Keratinocyte (primary cell): ENCODE data around the gene DIPK1B. TPM values are rescaled to one million over a fixed set of nuclear protein-coding genes. Genes with fewer than 3 reads are reported as not detected.

Experiments
- DNase-seq: peaks from one replicate; pipeline ENCODE4 v3.0.0-alpha.2; 2011; ENCODE audit warnings: low read depth, missing footprints, low spot score
- FAIRE-seq: peaks from 2 replicates; lab custom pipeline; 2011; peaks lifted over from hg19 to GRCh38; lab: Jason Lieb, UNC
- H2AFZ ChIP-seq: 2 replicates; pipeline ENCODE4 v1.6.0; 2012; ENCODE audit warnings: low read length, control low read depth, inconsistent platforms; ENCODE audit not compliant: control insufficient read depth
- H3K27ac ChIP-seq: 2 replicates; pipeline ENCODE4 v1.5.1; 2011; ENCODE audit warnings: low read length; ENCODE audit not compliant: control insufficient read depth, insufficient read depth
- H3K27me3 ChIP-seq: 3 replicates; pipeline ENCODE4 v1.6.0; 2011; ENCODE audit warnings: low read length; ENCODE audit not compliant: control insufficient read depth, insufficient read depth; ENCODE audit errors: extremely low read depth
- H3K36me3 ChIP-seq, 2 experiments: 2 replicates in 1 of 2; 3 replicates in 1 of 2; pipeline ENCODE4 v1.5.1; 2011; ENCODE audit warnings: low read length in 2 of 2, mild to moderate bottlenecking in 1 of 2; ENCODE audit not compliant: control insufficient read depth in 2 of 2, insufficient read depth in 2 of 2; ENCODE audit errors: extremely low read depth in 1 of 2
- H3K4me1 ChIP-seq: 3 replicates; pipeline ENCODE4 v1.5.1; 2011; ENCODE audit warnings: low read length; ENCODE audit not compliant: control insufficient read depth, insufficient read depth; ENCODE audit errors: extremely low read depth
- H3K4me2 ChIP-seq: 3 replicates; pipeline ENCODE4 v1.6.0; 2011; ENCODE audit warnings: low read depth, low read length; ENCODE audit not compliant: control insufficient read depth, insufficient read depth; ENCODE audit errors: extremely low read depth
- H3K4me3 ChIP-seq, 3 experiments: fragments of 200-600 bp in 1 of 3; sonication (generic) in 1 of 3; 2 replicates in 2 of 3; 3 replicates in 1 of 3; pipeline ENCODE4 v1.5.1; 2011 to 2016; ENCODE audit warnings: low read length in 3 of 3, mild to moderate bottlenecking in 3 of 3, control low read depth in 2 of 3, inconsistent platforms in 1 of 3, low read depth in 1 of 3, mixed read lengths in 1 of 3, mixed run types in 1 of 3, moderate library complexity in 1 of 3; ENCODE audit not compliant: control insufficient read depth in 2 of 3, insufficient read depth in 2 of 3; ENCODE audit errors: extremely low read depth in 1 of 3
- H3K79me2 ChIP-seq: 2 replicates; pipeline ENCODE4 v1.6.0; 2012; ENCODE audit warnings: low read length; ENCODE audit not compliant: control insufficient read depth, insufficient read depth
- H3K9ac ChIP-seq: 3 replicates; pipeline ENCODE4 v1.6.0; 2011; ENCODE audit warnings: low read length; ENCODE audit not compliant: control insufficient read depth, insufficient read depth; ENCODE audit errors: extremely low read depth
- H3K9me1 ChIP-seq: 3 replicates; pipeline ENCODE4 v1.6.0; 2011; ENCODE audit warnings: low read length; ENCODE audit not compliant: control insufficient read depth, insufficient read depth; ENCODE audit errors: extremely low read depth
- H3K9me3 ChIP-seq: 2 replicates; pipeline ENCODE4 v1.5.1; 2012; ENCODE audit warnings: low read depth, low read length; ENCODE audit not compliant: control insufficient read depth
- H4K20me1 ChIP-seq: 3 replicates; pipeline ENCODE4 v1.6.0; 2011; ENCODE audit warnings: low read length; ENCODE audit not compliant: control insufficient read depth, insufficient read depth; ENCODE audit errors: extremely low read depth
- EZH2 ChIP-seq: IDR thresholded peaks from one replicate; pipeline ENCODE4 v1.6.1; 2012; ENCODE audit warnings: inconsistent platforms, mild to moderate bottlenecking, low read length, moderate library complexity
- dilution Hi-C: fragments of 300-500 bp; cut with MboI; formaldehyde crosslinking; loops from one replicate; pipeline ENCODE4 v1.7.0; 2020; ENCODE audit warnings: low sequenced_read_pairs; ENCODE audit not compliant: extremely low pct_ligation_motif_present
- polyA plus RNA-seq, 5 experiments: library from polyadenylated mRNA; depleted of rRNA in 3 of 5; stranded (reverse) in 3 of 5; stranded (forward) in 1 of 5; unstranded in 1 of 5; fragments of >200 nt; gene quantifications; 1 replicate in 1 of 5; 2 replicates in 3 of 5; 3 replicates in 1 of 5; pipeline versions ENCODE4 v1.2.1 to v1.2.3, GENCODE V29; 2011 to 2012; ENCODE audit warnings: missing spikeins in 2 of 5, low read depth in 1 of 5, low replicate concordance in 1 of 5
- TF ChIP-seq, protein P1 (sequence below), 3 experiments: IDR thresholded peaks in 1 of 3; conservative IDR thresholded peaks in 1 of 3; optimal IDR thresholded peaks in 1 of 3; 2 replicates in 2 of 3; 3 replicates in 1 of 3; pipeline versions ENCODE3 to v1.5.1; 2011; ENCODE audit warnings: low read length in 3 of 3, mild to moderate bottlenecking in 3 of 3, moderate library complexity in 2 of 3, control low read depth in 1 of 3, inconsistent platforms in 1 of 3; ENCODE audit not compliant: insufficient read depth in 2 of 3; ENCODE audit errors: extremely low read depth in 1 of 3

DIPK1B gene
- polyA plus RNA-seq, 1 donor (not counting 4 experiments of a cell fraction or from before 2014, with no cell fraction given): not detected

DNA sequence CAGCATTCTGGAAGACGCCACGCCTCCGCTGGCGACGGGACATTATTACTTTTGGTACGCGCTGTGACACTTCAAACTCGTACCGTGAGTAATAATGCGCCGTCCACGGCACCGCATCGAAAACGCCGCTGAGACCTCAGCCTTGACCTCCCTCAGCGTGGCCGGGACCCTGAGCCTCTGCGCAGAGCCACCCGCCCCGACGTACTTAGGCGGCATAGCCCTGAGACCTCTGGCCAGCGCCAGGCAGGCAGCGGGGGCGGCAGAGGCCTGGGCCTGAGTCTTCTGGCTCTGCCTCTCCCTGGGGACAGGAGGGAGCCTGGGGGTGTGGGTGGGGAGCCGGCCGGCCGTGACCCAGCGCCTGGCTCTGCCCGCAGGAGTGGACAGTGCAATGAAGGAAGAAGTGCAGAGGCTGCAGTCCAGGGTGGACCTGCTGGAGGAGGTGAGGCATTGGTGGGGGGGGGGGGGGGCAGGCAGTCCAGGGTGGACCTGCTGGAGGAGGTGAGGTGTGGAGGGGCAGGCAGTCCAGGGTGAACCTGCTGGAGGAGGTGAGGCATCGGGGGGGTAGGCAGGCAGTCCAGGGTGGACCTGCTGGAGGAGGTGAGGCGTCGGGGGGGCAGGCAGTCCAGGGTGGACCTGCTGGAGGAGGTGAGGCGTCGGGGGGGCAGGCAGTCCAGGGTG, 41.7 kb upstream of the DIPK1B start:
- H3K4me1 ChIP-seq: peaks cover 2% of the 10 kb centered on the region
- FAIRE-seq (no peak), DNase-seq (no peak)
- peaks cover 24% of the 10 kb centered on the region for H3K27me3 ChIP-seq
- H3K4me3 ChIP-seq: no peak overlapping the region
- no peak overlapping the region for H3K27ac ChIP-seq
- dilution Hi-C loops: no loop called here
- no peak overlapping the region for H3K9ac ChIP-seq
- no peaks in the 10 kb centered on the region for H4K20me1 ChIP-seq
- H3K4me2 ChIP-seq: no peak overlapping the region
- no peaks in the 10 kb centered on the region for H3K79me2 ChIP-seq
- no peak overlapping the region for H2AFZ ChIP-seq
- TF ChIP-seq EZH2: no peak
- TF ChIP-seq, protein P1, sequence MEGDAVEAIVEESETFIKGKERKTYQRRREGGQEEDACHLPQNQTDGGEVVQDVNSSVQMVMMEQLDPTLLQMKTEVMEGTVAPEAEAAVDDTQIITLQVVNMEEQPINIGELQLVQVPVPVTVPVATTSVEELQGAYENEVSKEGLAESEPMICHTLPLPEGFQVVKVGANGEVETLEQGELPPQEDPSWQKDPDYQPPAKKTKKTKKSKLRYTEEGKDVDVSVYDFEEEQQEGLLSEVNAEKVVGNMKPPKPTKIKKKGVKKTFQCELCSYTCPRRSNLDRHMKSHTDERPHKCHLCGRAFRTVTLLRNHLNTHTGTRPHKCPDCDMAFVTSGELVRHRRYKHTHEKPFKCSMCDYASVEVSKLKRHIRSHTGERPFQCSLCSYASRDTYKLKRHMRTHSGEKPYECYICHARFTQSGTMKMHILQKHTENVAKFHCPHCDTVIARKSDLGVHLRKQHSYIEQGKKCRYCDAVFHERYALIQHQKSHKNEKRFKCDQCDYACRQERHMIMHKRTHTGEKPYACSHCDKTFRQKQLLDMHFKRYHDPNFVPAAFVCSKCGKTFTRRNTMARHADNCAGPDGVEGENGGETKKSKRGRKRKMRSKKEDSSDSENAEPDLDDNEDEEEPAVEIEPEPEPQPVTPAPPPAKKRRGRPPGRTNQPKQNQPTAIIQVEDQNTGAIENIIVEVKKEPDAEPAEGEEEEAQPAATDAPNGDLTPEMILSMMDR (optimal IDR thresholded peaks at IDR 0.05 in 1 of 3, IDR thresholded peaks at IDR 0.05 in 1 of 3, conservative IDR thresholded peaks at IDR 0.05 in 1 of 3; ENCODE audit: extremely low read depth in 1 of 3, insufficient read depth in 2 of 3, low read length in 3 of 3): no peak
- no peaks in the 10 kb centered on the region for H3K9me1 ChIP-seq
- H3K9me3 ChIP-seq: no peaks in the 10 kb centered on the region
- H3K36me3 ChIP-seq: peaks cover 0 to 4% of the 10 kb centered on the region in 2 experiments

GRCh38 chr9:136671254-136671614, 41.1 kb upstream of the DIPK1B start:
- no peak for FAIRE-seq
- H3K27me3 ChIP-seq: peaks cover 23% of the 10 kb centered on the region

More at GRCh38 chr9:136671254-136671614, 41.1 kb upstream of the DIPK1B start:
- Histone ChIP-seq H3K36me3 (peaks cover 3 to 9% of the 10 kb centered on the region in 2 experiments), H3K79me2 (no peaks in the 10 kb centered on the region), H3K4me1 (peaks cover 4% of the 10 kb centered on the region), H3K9ac (no peak overlapping the region), H3K27ac (no peak overlapping the region), H2AFZ (no peak overlapping the region), H3K4me3 (no peak overlapping the region), H3K4me2 (no peak overlapping the region), H3K9me3 (no peaks in the 10 kb centered on the region), H3K9me1 (no peaks in the 10 kb centered on the region), H4K20me1 (no peaks in the 10 kb centered on the region)
- no peak for DNase-seq
- dilution Hi-C loops: no loop called here
- no peak for TF ChIP-seq EZH2
- TF ChIP-seq, protein P1 (optimal IDR thresholded peaks at IDR 0.05 in 1 of 3, IDR thresholded peaks at IDR 0.05 in 1 of 3, conservative IDR thresholded peaks at IDR 0.05 in 1 of 3; ENCODE audit: extremely low read depth in 1 of 3, insufficient read depth in 2 of 3, low read length in 3 of 3): no peak
